Sigmoid colon (tissue), 4 donors: ENCODE measurements around the gene NLRC5.

Source experiments
- EP300 ChIP-seq, 4 donors: sonication (generic); formaldehyde crosslinking; IDR thresholded peaks; one replicate each; pipeline ENCODE4 v1.6.1; 2017; ENCODE audit warnings: antibody characterized with exemption in 4 of 4
- POLR2A ChIP-seq, 2 donors: fragments of 450-650 bp; IDR thresholded peaks; one replicate each; pipeline ENCODE4 v1.6.1; 2016; ENCODE audit warnings: antibody characterized with exemption in 2 of 2, mild to moderate bottlenecking in 2 of 2, moderate library complexity in 2 of 2
- POLR2AphosphoS5 ChIP-seq, 4 donors: sonication (generic); formaldehyde crosslinking; IDR thresholded peaks; one replicate each; pipeline ENCODE4 v1.6.1; 2017; ENCODE audit warnings: antibody characterized with exemption in 4 of 4
- TF ChIP-seq, protein P1 (sequence below), 4 experiments: fragments of 450-650 bp in 3 of 4; fragments of 200-600 bp in 1 of 4; IDR thresholded peaks; one replicate each; pipeline ENCODE4 v1.5.1; 2016 to 2019; ENCODE audit warnings: antibody characterized with exemption in 4 of 4, mild to moderate bottlenecking in 3 of 4, moderate library complexity in 2 of 4

DNA sequence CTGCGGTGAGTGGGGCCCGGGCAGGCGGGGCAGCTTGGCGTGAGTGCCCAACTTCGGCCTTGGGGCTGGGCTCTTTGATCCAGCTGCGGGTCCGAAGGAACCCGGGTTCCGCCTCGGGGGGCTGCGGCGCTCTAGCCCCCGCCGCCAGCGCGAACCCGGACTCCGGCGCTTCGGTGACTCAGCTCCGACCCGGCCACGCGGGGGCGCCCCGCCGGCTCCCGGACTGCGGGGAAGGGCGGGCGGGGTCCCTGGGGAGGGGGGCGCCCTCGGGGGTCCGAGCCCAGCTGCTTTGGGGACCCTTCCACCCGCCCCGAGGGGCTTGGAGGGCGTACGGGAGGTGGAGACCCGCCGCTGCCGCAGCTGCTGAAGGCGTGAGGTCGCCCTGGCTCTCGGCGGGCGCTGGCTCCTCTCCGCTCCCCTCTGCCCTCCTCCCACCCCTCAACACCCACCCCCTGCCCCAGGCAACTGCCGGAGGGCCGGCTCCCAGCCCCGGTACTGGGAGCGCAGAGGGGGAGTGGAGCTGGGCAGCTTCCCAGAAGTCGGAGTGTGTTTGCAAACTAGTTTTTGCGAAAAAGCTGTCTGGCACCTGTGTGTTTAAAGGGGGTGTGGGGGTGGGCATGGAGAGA lies 103.5 kb downstream of the NLRC5 start:
- TF ChIP-seq POLR2A (IDR thresholded peaks at IDR 0.05) (no peak), EP300 (IDR thresholded peaks at IDR 0.05) (no peak), POLR2AphosphoS5 (IDR thresholded peaks at IDR 0.05) (no peak)
- TF ChIP-seq, protein P1, sequence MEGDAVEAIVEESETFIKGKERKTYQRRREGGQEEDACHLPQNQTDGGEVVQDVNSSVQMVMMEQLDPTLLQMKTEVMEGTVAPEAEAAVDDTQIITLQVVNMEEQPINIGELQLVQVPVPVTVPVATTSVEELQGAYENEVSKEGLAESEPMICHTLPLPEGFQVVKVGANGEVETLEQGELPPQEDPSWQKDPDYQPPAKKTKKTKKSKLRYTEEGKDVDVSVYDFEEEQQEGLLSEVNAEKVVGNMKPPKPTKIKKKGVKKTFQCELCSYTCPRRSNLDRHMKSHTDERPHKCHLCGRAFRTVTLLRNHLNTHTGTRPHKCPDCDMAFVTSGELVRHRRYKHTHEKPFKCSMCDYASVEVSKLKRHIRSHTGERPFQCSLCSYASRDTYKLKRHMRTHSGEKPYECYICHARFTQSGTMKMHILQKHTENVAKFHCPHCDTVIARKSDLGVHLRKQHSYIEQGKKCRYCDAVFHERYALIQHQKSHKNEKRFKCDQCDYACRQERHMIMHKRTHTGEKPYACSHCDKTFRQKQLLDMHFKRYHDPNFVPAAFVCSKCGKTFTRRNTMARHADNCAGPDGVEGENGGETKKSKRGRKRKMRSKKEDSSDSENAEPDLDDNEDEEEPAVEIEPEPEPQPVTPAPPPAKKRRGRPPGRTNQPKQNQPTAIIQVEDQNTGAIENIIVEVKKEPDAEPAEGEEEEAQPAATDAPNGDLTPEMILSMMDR (IDR thresholded peaks at IDR 0.05) = peak; percentile 13 to 73 (median 24)
